ENCODE measurements around the gene KATNB1. TPM values are rescaled to one million over a fixed set of nuclear protein-coding genes. Genes with fewer than 3 reads are reported as not detected.

The KATNB1 gene
- total RNA-seq, 2 experiments from 2014 or later: 37.4 to 43.5 TPM

DNA sequence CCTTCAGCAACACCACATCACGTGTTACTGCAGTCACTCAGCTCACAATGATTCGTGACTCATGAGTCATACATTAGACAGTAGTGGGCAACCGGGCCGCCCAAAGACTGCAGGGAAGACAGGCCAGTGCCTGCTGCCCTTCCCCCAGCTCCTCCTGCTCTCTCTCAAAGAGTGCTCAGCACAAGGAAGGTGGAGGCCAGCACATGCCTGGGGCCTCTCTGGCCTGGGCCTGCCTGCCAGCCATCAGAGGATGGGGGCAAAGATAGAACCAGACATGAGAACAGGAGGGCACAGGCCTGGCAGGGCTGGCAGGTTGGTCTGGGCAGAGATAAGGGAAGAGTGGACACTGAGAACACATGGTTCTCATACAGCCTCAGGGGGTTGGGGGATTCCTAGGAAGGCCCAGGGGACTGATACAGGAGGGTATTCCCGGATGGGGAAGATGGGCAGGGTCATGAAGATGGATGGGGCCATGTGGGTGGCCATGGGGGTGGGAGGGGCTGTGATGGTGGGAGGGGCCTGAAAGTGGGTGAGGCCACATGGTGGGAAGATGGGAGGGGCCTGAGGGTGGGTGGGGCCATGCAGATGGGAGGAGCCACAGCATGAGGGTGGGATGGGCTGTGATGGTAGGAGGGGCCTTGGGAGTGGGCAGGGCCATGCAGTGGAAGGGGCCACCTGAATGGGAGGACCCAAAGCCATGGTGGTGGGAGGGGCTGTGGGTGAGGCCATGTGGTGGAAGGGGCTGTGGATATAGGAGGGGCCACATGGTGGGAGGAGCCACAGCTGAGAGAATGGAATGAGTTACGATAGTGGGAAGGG, 29.0 kb downstream of the KATNB1 start:
- POLR2A ChIA-PET: no interaction called here
- Histone ChIP-seq H3K27ac (ENCODE audit: low read depth, low read length, poor library complexity, severe bottlenecking) (no peak overlapping the region), H3K36me3 (ENCODE audit: insufficient read depth, low read length) (no peaks in the 10 kb centered on the region), H4K20me1 (ENCODE audit: insufficient read depth, low read length) (no peaks in the 10 kb centered on the region), H3K4me2 (ENCODE audit: low read length) (no peak overlapping the region), H3K9me3 (ENCODE audit: low read length) (no peaks in the 10 kb centered on the region), H2AFZ (ENCODE audit: low read length) (peak overlapping the region; percentile 37; the same call in 1 of the 2 replicates), H3K79me2 (ENCODE audit: insufficient read depth, low read depth, low read length) (no peaks in the 10 kb centered on the region), H3K4me3 (ENCODE audit: low read depth, low read length, poor library complexity, severe bottlenecking) (no peak overlapping the region), H3K4me1 (ENCODE audit: insufficient read depth, low read length, poor library complexity, severe bottlenecking) (no peaks in the 10 kb centered on the region), H3K9me2 (ENCODE audit: insufficient read depth, low read length) (no peaks in the 10 kb centered on the region)
- no TSS peak for BruUV-seq (replicated peaks)
- TF ChIP-seq CTCF (conservative IDR thresholded peaks at IDR 0.05; ENCODE audit: low read length) (no peak), EZH2phosphoT487 (IDR thresholded peaks at IDR 0.05; ENCODE audit: borderline replicate concordance, low read depth, low read length) (no peak)
- DNase-seq (ENCODE audit: low spot score): peak; percentile 79
- intact Hi-C loops (cut with micrococcal nuclease; ENCODE audit: unreplicated experiment): no loop called here
- CTCF ChIA-PET (ENCODE audit: unreplicated experiment): no interaction called here

GRCh38 chr16:57765160-57765728, 29.7 kb downstream of the KATNB1 start:
- H2AFZ ChIP-seq (ENCODE audit: low read length): no peak overlapping the region
- no peaks in the 10 kb centered on the region for H3K79me2 ChIP-seq (ENCODE audit: insufficient read depth, low read depth, low read length)
- H3K4me2 ChIP-seq (ENCODE audit: low read length): no peak overlapping the region
- no peaks in the 10 kb centered on the region for H3K9me2 ChIP-seq (ENCODE audit: insufficient read depth, low read length)
- no peak overlapping the region for H3K4me3 ChIP-seq (ENCODE audit: low read depth, low read length, poor library complexity, severe bottlenecking)
- BruUV-seq (replicated peaks): no TSS peak
- no peaks in the 10 kb centered on the region for H3K9me3 ChIP-seq (ENCODE audit: low read length)
- no peaks in the 10 kb centered on the region for H3K36me3 ChIP-seq (ENCODE audit: insufficient read depth, low read length)
- no peaks in the 10 kb centered on the region for H4K20me1 ChIP-seq (ENCODE audit: insufficient read depth, low read length)
- TF ChIP-seq EZH2phosphoT487 (IDR thresholded peaks at IDR 0.05; ENCODE audit: borderline replicate concordance, low read depth, low read length) (no peak), CTCF (conservative IDR thresholded peaks at IDR 0.05; ENCODE audit: low read length) (no peak)
- intact Hi-C loops (cut with micrococcal nuclease; ENCODE audit: unreplicated experiment): no loop called here
- CTCF ChIA-PET (ENCODE audit: unreplicated experiment): no interaction called here
- no peaks in the 10 kb centered on the region for H3K4me1 ChIP-seq (ENCODE audit: insufficient read depth, low read length, poor library complexity, severe bottlenecking)
- no peak overlapping the region for H3K27ac ChIP-seq (ENCODE audit: low read depth, low read length, poor library complexity, severe bottlenecking)
- no peak for DNase-seq (ENCODE audit: low spot score)
- POLR2A ChIA-PET: no interaction called here

All from OCI-LY7 (cell line).